Bronchial epithelial cell (primary cell): Measurements from ENCODE around the gene PMM2. TPM values are rescaled to one million over a fixed set of nuclear protein-coding genes. Genes with fewer than 3 reads are reported as not detected.

Experiments
- DNase-seq: peaks from one replicate; pipeline ENCODE4 v3.0.0-alpha.2; 2010; ENCODE audit warnings: low read depth
- FAIRE-seq: peaks from 2 replicates; lab custom pipeline; 2011; peaks lifted over from hg19 to GRCh38; lab: Jason Lieb, UNC
- H3K27me3 ChIP-seq: 2 replicates; pipeline ENCODE4 v1.5.1; 2011; ENCODE audit warnings: low read length; ENCODE audit not compliant: control insufficient read depth, insufficient read depth
- H3K36me3 ChIP-seq: 2 replicates; pipeline ENCODE4 v1.5.1; 2011; ENCODE audit warnings: low read length; ENCODE audit not compliant: control insufficient read depth, insufficient read depth
- H3K4me3 ChIP-seq: 2 replicates; pipeline ENCODE4 v1.5.1; 2011; ENCODE audit warnings: mild to moderate bottlenecking, low read depth, low read length, control low read depth
- total RNA-seq: library from RNA; depleted of rRNA; stranded (reverse); fragments of >200 nt; gene quantifications from 2 replicates; pipeline ENCODE4 v1.2.1, GENCODE V29; 2014
- TF ChIP-seq, protein P1 (sequence below): IDR thresholded peaks from 2 replicates; pipeline ENCODE4 v1.5.1; 2011; ENCODE audit warnings: mild to moderate bottlenecking, moderate library complexity, low read length, control low read depth, inconsistent platforms; ENCODE audit not compliant: insufficient read depth, severe bottlenecking

Gene PMM2
- total RNA-seq, 1 donor from 2014 or later = 25.5 TPM

DNA sequence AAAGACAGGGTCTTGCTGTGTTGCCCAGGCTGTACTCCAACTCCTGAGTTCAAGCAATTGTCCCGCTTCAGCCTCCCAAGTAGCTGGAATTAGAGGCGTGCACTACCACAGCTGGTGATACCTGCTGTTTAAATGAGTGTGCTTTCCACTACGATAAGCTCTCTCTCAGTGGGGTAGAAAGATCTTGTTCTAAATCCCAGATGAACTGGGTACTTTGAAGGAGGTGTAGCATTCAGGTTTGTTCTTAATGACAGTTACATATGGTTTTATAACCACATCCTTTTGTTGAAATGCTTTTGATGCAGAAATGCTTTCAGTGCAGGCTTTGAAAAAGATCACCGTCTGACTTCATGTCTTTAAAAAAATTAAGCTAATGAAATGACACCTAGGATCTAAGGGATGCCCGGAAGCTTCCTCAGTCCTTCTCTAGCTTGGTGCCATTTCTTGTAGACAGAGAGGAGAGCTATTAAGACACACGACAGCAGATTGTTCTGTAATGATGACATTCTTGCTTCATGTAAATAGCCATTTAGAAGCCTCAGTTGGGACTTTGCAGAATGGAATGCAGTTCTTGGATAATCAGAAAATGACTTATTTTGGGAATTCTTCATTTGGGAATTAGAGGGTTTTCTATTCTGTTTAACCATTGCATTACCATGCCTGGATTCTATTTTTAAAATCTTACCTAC, 19.5 kb downstream of the PMM2 start:
- Histone ChIP-seq H3K4me3 (no peak overlapping the region), H3K27me3 (no peaks in the 10 kb centered on the region), H3K36me3 (peaks cover 38% of the 10 kb centered on the region)
- DNase-seq (no peak), FAIRE-seq (no peak)
- TF ChIP-seq, protein P1, sequence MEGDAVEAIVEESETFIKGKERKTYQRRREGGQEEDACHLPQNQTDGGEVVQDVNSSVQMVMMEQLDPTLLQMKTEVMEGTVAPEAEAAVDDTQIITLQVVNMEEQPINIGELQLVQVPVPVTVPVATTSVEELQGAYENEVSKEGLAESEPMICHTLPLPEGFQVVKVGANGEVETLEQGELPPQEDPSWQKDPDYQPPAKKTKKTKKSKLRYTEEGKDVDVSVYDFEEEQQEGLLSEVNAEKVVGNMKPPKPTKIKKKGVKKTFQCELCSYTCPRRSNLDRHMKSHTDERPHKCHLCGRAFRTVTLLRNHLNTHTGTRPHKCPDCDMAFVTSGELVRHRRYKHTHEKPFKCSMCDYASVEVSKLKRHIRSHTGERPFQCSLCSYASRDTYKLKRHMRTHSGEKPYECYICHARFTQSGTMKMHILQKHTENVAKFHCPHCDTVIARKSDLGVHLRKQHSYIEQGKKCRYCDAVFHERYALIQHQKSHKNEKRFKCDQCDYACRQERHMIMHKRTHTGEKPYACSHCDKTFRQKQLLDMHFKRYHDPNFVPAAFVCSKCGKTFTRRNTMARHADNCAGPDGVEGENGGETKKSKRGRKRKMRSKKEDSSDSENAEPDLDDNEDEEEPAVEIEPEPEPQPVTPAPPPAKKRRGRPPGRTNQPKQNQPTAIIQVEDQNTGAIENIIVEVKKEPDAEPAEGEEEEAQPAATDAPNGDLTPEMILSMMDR = no peak

DNA sequence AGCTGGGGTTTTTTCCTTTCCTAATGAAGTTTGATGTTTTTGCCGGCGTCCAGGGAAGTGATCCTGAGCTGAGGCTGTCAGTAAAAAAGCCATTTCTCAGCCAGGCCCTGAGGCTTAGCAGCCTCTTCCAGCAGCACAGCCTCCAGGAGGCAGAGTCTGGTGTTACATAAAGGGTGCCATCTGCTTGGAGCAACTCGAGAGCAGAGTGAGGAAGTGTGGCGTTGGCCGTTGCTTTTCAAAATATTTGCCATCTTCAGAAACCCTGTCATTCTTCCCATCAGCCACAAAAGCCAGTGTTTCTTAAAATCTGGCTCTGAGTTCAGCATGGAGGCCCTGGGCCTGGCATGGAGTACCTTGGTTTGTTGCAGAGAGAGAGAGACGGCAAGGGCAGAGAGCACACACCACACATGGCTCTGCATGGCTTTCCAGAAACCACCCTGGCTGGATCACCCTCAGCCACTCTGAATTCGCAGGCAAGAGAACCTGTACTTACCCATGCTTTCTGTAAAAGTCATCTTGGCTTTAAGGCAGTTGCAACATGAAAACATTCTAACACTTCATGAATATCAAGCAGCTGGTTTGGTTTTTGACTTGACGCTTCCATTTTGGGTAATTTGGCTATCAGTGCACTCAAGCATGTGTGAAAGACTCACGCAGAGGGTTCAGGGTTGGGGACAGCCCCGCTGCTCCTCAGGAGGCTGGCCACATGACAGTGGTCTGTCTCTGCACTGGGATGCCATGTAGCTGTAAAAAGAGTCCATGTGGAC, 21.0 kb downstream of the PMM2 start:
- Histone ChIP-seq H3K4me3 (no peak overlapping the region), H3K36me3 (peaks cover 28% of the 10 kb centered on the region), H3K27me3 (no peaks in the 10 kb centered on the region)
- TF ChIP-seq, protein P1 = no peak
- DNase-seq (no peak), FAIRE-seq (no peak)

DNA sequence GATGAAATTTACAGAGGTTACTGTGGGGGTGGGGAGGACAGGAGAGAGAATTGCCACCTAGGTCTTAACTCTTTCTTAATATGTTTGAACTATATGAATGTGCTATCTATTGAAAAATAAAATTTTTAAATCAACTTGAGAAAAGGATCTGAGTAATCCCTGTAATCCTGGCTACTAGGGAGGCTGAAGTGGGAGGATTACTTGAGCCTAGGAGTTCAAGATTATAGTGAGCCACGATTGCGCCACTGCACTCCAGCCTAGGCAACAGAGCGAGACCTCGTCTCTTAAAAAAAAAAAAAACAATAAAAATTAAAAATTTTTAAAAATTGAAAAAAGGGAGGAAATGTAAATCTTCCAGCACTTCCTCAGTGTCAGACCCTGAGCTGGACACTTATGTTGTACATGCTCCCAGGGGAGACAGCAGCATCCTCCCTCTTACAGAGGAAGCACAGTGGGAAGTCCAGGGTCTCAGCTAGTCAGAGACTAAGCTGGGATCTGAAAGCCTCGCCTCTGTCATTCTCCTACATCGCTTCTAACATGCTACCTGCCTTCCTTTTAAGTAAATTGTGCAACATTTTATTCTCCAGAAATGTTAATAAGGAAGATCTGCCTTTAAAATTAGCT, 21.9 kb downstream of the PMM2 start:
- FAIRE-seq (no peak), DNase-seq (no peak)
- TF ChIP-seq, protein P1 = no peak
- Histone ChIP-seq H3K36me3 (peaks cover 23% of the 10 kb centered on the region), H3K4me3 (no peak overlapping the region), H3K27me3 (no peaks in the 10 kb centered on the region)

DNA sequence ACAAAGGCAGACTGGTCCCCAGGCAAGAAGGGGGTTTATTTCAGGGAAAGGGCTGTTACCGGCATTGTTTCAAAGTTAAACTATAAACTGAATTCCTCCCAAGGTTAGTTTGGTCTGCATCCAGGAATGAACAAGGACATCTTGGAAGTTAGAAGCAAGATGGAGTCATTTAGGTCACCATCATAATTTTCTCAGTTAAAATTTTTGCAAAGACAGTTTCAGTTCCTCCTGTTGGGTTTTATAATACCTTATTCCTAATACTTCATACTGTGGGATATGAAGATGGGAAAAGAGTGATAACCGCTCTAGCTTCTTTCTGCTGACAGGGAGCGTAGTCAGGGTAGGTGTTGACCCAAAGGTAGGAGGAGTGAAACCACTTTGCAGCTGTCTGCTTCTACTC, 24.8 kb downstream of the PMM2 start:
- no peak for DNase-seq
- TF ChIP-seq, protein P1 = no peak
- H3K27me3 ChIP-seq = no peaks in the 10 kb centered on the region
- no peak overlapping the region for H3K4me3 ChIP-seq
- peaks cover 20% of the 10 kb centered on the region for H3K36me3 ChIP-seq
- no peak for FAIRE-seq

DNA sequence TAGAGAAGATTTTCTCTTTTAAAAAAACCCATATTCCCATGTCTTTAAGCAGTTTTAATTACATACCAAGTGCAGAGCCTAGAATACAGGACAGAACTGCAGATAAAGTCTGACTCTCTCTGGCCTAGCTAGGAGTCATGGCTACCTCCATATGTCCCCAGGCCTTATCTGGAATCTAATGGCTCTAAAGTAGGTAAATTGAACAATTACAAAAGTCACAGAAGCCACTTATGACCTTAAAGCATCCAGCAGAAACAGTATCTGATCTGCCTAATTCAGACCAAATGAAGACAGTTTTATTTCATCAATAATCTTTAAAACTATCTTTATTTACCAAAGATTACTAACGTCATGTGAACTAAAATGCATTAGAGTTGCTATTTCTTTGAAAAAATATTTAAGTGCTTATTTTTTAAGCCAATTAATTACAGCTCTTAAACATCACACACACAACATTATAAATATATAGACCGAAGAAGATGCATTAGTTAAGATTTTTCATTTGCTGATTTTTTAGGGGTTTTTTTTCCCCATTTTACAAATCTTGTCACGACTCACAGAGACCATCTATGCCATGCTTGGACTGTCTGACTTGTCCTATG, 28.7 kb downstream of the PMM2 start:
- TF ChIP-seq, protein P1 = no peak
- H3K36me3 ChIP-seq = peaks cover 9% of the 10 kb centered on the region
- FAIRE-seq (no peak), DNase-seq (no peak)
- no peaks in the 10 kb centered on the region for H3K27me3 ChIP-seq
- no peak overlapping the region for H3K4me3 ChIP-seq
